GM21786 (cell line): ENCODE data around the gene TTC3.

Experiments used
- ATAC-seq: cut with Tn5 transposase; IDR thresholded peaks from one replicate; pipeline ENCODE4 v1.9.1; 2021; ENCODE audit not compliant: unreplicated experiment

TTC3 gene

GRCh38 chr21:37192019-37192418 lies 119.0 kb downstream of the TTC3 start:
- ATAC-seq, result no peak

GRCh38 chr21:37193006-37193405 lies 120.0 kb downstream of the TTC3 start:
- no peak for ATAC-seq

GRCh38 chr21:37193676-37194075 lies 120.6 kb downstream of the TTC3 start:
- ATAC-seq, result no peak

GRCh38 chr21:37195059-37195458 lies 122.0 kb downstream of the TTC3 start:
- no peak for ATAC-seq

- no peak for ATAC-seq
These were observed 122.6 kb downstream of the TTC3 start for GRCh38 chr21:37195610-37196009.

GRCh38 chr21:37196847-37197246 lies 123.8 kb downstream of the TTC3 start:
- no peak for ATAC-seq

- no peak for ATAC-seq
These were observed 124.7 kb downstream of the TTC3 start for GRCh38 chr21:37197746-37198145.

GRCh38 chr21:37199057-37199924 lies 126.2 kb downstream of the TTC3 start:
- ATAC-seq, result no peak

- ATAC-seq, result no peak
These were observed 127.8 kb downstream of the TTC3 start for GRCh38 chr21:37200641-37201480.

GRCh38 chr21:37202221-37203110 lies 129.4 kb downstream of the TTC3 start:
- no peak for ATAC-seq

GRCh38 chr21:37204580-37204979 lies 131.5 kb downstream of the TTC3 start:
- ATAC-seq, result no peak

GRCh38 chr21:37206496-37206895 lies 133.4 kb downstream of the TTC3 start:
- ATAC-seq, result no peak

- peak; percentile 61 for ATAC-seq
These were observed 134.5 kb downstream of the TTC3 start for GRCh38 chr21:37207441-37208009.

GRCh38 chr21:37208056-37208721 lies 135.1 kb downstream of the TTC3 start:
- peak; percentile 50 for ATAC-seq

- ATAC-seq, result peak; percentile 28
These were observed 135.7 kb downstream of the TTC3 start for GRCh38 chr21:37208741-37209225.

- no peak for ATAC-seq
These were observed 137.1 kb downstream of the TTC3 start for GRCh38 chr21:37210130-37210529.

- no peak for ATAC-seq
These were observed 137.7 kb downstream of the TTC3 start for GRCh38 chr21:37210799-37211198.

- ATAC-seq, result no peak
These were observed 141.9 kb downstream of the TTC3 start for GRCh38 chr21:37214952-37215351.

GRCh38 chr21:37219761-37220432 lies 146.8 kb downstream of the TTC3 start:
- ATAC-seq, result no peak
